Endometrial microvascular endothelial cells (primary cell): ENCODE data around the gene NPDC1. TPM values are rescaled to one million over a fixed set of nuclear protein-coding genes. Genes with fewer than 3 reads are reported as not detected.
"Not testable (repeated sequence)": the region's sequence is repeated elsewhere in the genome, so short reads cannot be mapped to it uniquely, and the experiment has no call there.

Experiments
- in situ Hi-C: cut with HindIII; loops from 2 replicates; pipeline ENCODE4 v1.10.0; 2017; ENCODE audit warnings: low sequenced_read_pairs, low pct_unique_long_range_greater_than_20kb; ENCODE audit errors: inconsistent ontology term
- total RNA-seq: library from RNA; depleted of rRNA; stranded (reverse); fragments of >200 nt; gene quantifications from one replicate; pipeline ENCODE4 v1.2.3, GENCODE V29; 2015; ENCODE audit errors: inconsistent ontology term

Gene NPDC1
- total RNA-seq, 1 donor from 2014 or later = 65.7 TPM

DNA sequence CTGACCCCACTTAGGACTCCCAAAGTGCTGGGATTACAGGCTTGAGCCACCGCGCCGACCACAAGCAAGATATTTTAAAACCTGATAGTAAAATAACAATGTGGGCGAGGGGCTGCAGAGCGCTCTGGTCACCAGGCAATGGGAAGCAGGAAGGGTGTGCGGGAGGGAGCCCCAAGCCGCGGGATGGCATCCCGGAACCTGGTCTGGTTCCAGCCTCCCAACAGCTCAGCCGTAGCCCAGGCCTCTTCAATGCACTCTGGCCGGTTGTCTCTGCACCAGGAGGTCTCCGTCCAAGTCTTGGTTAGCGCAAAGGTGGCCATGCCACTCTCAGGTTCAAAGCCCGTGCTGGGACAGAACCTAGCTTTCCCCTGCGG, 30.6 kb upstream of the NPDC1 start:
- in situ Hi-C loops = no loop called here

DNA sequence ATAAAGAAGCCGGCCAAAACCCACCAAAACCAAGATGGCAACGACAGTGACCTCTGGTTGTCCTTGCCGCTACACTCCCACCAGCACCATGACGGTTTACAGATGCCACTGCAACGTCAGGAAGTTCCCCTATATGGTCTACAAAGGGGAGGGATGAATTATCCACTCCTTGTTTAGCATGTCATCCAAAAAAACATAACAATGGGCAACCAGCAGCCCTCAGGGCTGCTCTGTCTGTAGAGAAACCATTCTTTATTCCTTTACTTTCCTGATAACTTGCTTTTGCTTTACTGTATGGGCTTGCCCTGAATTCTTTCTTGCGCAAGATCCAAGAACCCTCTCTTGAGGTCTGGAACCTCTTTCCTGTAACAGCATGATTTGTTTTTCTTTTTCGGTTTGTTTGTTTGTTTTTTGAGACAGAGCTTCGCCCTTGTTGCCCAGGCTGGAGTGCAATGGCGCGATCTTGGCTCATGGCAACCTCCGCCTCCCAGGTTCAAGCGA, 29.3 kb upstream of the NPDC1 start:
- in situ Hi-C loops = no loop called here

DNA sequence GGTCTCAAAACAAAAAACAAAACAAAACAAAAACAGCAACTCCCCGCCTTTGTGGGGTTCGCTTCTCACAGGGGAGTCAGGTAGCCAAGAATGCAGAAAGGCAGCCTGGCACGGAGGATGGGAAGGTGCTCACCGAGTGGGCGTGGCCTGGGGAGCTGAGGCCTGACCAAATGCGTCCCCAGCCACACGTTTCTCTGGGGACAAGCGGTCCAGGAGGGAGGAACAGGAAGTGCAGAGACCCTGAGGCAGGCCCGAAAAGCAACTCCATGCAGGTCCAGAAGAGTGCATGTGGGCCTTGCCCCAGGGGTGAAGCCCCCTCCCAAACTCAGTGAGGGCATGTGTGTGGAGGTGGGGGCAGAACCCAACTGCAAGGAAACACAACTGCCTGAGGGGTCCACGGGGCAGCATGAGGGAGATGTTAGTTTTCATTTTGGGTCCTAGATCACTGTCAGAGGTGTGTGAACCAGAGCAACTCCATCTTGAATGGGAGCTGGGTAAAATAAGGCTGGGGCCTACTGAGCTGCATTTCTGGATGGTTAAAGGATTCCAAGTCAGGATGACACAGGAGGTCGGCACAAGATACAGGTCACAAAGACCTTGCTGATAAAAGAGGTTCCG, 28.8 kb upstream of the NPDC1 start:
- in situ Hi-C loops = no loop called here

DNA sequence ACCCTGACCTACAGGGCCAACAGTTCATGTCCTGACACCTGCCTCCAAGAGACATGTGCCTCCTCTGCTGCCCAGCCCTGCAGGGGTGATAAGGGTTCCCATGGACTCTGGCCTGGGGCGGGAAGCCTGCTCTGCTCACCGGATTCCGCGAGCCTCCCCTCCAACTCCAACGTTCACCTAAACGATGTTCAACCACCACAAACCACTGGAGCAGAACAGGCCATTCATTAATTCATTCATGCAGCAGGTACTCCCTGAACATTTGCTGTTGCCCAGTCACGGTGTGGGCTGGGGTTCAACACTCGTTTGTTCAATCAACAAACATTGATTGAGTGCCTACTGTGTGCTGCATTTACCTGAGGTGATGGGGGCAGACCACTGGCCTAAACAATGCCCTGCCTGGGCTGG, 28.0 kb upstream of the NPDC1 start:
- in situ Hi-C loops = no loop called here

DNA sequence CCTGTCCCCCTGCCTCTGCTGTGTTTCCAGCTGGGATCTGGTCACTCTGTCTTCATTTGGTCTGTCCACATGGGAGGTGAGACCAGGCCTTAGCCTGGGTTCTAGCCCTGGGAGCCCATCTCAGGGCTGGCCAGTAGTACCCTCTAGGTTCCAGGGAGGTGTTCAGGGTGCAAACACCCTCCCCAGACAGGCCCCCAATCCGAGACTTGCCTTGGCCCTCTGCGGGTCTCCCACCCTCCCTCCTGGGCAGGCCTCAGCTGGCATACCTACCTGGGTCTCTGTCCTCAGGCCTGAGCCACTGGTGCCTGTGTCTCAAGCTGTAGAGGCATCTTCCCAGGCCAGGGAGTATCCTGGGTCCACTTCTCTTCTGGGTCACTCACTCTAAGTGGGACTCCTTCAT, 25.3 kb upstream of the NPDC1 start:
- in situ Hi-C loops = no loop called here

DNA sequence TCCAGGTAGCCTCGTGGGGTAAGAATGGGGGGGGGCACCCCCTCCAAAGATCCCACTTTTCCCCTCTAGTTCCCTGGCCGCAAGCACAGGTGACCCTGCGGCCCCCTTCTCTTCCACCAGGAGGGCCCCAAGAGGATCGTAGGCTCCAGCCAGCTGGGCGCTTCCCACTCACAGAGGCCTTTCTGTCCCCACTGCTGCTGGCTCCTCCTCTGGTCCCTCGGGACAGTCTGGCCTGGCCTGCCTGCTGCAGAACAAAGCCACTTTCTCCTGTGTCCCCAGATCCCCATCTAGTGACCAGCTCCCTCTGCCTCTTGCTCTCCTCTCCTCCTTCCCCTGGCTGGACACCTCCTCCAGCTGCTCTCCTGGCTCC, 24.9 kb upstream of the NPDC1 start:
- in situ Hi-C loops = no loop called here

DNA sequence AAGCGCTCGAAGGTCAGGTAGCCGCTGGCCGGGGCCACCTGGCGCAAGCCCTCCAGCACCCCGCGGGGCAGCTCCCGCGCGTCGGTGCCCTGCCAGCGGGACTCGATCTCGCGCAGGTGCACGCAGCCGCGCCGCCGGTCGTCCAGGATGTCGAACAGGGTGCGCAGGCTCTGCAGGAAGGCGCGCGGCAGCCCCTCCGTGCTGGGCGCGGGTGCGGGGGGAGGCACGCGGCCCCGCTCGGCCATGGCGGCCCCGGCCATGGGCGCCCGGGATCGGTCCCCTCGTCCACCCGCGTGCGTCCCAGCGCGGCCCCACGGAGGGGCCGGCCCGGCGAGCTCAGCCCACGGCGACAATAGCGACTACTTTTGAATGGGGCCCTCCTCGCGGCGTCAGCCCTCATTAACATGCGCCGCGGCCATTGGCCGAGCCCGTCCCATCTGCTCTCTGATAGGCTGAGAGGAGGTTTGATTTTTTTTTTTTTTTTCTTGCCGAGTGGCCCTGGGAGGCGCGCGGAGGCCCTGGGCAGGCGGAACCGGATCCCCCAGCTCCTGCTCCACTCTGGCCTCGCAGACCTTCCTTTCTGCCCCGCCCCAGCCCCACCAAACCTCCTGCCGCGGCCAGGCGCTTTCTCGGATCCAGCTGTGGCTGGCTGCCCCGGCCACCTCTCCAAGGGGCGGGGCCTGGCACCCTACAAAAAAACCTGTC, 24.4 kb upstream of the NPDC1 start, which contains the start of gene SAPCD2:
TSS of gene SAPCD2 (minus strand) at position 357 of the 705 bp plus-strand sequence. CDS start at position 260, 97 bp downstream.
- in situ Hi-C loops = no loop called here

DNA sequence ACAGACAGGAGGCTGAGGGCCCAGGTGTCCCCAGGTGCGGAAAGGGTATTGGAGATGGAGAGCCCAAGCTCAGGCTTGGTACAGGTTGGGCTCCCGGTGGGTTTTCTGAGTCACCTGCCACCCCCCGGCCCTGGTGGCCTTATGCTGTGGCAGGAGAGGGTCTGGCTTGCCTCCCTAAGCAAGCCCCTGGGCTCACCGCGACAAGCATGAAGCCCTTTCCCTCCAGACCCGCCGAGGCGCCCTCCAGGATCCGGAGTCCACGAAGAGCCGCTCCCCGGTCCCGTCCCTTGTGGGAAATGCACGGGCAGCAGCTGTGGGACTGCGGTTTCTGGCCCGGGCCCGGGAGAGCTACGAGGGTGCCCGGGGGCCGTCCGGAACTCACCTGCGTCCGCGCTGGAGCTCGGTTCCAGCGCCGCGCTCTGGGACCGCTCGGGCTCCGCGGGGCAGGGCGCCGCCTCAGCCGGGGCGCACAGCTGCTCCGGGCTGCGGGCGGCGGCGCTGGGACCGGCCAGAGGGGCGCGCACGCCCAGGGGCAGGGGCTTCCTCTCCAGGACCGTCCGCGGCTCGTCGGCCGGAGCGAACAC, 23.6 kb upstream of the NPDC1 start:
- in situ Hi-C loops = no loop called here

DNA sequence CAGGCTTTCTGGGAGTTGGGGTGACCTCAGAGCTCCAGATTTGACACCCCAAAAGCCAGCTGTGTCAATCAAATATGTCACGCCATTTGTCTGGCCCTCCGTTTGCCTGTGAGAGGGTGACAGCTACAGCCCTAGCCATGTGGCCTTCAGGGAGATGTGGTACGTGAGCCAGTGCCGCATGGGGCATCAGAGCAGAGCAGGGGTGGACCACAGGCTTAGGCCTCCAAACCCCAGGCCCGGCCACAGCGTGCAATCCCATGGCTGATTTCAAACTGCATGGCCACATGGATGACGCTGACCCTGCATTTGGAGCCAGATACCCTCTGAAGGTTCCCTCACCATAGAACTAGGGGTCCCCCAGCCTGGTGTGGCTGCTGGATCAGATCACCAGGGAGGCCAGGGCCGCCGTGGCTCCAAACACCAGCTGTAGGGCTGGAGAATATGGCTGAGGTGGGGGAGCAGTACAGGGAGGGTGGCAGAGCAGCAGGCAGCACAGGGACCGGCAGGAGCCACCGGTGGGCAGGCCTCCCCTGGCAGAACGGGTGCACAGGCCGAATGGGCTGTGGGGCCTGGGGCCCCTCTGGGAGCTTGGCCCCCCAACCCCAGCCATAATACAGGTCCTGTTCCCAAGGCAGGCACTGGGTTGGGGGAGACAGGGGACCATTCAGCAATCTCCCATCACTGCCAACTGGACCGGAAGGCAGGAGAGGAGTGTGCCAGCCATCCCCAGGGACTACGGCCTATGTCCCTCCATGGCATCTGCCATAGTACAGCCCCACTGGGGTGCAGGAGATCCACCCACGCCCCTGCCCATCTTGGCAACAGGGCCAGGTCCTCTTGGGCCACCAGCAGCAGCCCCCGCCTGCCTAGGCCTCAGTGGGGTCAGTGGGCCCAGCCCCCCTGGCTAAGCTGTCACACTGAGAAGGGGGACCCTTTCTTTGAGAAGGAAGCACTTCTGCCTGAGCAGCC, 22.8 kb upstream of the NPDC1 start:
- in situ Hi-C loops = no loop called here

DNA sequence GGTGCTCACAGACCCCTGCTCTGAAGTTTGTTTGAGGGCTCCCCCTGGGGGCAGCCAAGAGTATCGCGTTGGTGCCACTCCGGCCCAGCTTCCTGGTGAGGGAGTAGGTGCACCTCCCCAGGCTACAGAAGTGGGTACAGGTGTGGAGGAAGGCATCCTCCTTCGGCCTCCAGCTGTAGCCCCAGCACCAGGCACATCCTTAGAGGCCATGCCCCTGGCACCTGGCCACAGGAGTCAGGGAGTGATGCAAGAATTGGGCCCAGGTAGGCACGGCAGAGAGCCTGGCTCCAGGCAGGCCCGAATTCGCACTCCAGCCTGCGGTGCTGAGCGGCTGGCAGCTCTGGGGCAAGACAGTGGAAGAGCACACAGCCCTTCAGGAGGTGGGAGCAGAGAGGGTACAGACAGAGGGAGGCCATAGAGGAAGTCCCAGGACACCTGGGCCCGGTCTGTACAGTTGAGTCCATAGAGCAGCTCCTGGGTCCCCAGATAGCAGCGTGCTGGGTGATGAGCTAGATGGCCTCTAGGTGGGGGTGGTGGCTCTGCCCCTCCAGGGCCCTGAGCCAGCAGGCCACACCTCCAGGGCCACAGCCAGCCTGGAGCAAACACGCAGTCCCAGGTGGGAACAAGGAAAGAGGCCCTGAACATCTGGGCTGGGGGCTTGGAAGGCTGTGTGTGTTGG, 22.0 kb upstream of the NPDC1 start:
- in situ Hi-C loops = no loop called here

DNA sequence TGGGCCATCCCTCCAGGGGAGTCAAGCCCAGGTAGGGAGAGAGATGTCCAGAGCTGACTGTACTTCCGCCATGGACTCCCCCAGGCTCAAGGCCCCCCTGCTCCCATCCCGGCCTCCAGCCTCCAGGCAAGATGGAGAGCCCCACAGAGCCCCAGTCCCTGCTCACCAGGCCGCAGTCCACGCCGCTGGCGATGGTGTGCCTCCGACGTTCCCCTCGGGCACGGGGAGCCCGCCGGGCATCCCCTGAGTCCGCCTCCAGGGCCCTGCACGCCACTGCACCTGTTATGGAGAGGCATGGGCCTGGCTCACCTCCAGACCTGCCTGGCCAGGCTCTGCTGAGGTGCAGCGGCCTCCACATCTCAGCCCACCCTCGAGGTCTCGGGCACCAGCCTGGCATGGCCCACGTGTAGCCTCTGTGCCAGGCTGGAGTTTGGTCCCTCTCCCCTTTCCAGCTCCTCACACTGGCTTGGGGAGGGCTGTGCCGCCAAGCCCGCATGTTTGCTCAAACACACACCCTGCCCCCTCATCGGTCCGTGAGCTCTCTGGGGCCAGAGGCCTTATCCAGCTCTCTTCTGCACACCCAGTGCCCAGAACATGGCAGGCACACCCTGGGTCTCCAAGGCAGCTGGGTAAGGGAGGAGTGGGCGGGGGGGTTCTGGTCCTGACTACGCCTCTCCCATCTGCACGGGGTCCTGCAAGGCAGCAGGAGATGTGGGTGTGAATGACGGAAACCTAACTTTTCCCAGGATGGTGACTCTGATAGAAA, 20.3 kb upstream of the NPDC1 start:
- in situ Hi-C loops = no loop called here

DNA sequence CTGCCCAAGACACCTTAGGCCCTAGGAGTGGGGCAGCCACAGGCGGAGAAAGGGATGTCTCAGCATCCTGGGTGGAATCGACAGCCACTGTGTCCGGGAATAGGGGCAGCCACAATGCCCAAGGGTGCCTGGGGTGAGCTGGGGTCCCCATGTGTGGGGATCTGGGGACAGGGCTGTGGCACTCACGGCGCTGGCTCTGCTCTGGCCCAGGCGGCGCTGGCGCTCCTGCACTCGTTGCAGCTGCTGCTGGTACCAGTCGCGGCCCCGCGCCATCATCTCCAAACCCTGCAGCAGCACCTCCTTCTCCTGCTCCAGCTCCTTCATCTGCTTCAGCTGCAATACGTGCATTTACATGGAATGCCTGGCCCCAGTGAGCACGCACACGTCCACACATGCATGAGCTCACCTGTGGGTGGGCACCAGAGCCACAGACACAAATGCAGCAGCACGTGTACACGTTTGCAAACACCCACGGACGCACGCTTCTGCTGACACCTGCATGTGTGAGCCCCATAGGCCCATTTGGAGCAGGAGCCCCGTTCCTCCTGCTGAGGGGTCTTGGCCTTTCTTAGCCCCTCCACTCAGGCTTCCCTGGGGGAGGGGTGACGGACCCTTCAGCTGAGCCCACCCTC, 19.5 kb upstream of the NPDC1 start:
- in situ Hi-C loops = no loop called here

DNA sequence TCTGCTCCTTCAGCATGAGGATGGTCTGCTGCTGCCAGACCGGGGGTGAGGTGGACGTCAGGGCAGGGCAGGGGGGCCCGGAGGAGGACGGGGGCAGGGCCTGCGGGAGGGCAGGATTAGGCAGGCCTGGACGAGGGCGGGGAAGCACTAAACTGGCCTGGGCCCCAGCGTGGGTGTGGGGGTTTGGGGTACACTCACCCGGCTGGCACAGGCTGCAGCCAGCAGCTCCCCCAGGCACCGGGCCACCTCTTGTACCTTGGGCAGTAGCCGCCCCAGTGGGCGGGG, 18.8 kb upstream of the NPDC1 start:
- in situ Hi-C loops = no loop called here

DNA sequence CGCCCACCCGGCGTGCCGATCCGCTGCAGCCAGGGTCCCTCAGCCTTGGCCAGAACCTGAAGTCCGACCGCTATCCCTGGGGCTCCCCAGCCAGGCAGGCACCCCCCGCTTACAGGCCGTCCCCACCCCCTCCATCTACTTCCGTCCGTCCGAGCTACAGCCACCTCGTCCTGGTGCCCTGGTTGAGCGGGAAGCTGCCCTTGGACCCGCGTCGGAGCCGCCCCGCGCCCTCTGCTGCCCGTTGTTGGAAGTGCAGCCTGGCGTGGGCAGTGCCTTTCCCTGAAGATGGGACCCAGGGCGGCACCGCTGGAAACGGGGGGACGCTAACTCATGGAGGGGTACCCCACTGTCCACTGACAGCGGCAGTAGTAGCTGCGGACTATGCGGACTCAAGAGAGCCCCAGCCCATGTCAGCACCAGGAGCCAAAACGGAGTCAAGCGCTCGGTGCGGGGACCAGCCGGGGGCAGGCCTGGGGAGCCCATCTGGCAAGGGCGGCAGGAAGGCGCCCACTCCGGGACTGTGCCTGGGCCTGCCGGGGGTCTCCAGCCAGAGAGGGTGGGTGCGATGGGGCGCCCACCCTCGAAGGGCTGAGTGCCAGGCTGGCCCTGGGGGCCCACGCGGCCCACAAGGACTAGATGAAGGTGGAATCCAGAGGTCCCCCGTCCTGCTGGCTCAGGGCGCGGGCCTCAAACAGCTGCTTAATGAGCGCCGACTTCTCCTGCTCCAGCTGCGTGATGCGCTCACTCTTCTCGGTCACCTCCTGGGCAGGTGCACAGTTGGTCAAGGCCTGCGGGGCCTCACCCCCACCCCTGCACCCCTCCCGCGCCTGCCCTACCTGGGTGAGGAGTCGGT, 18.3 kb upstream of the NPDC1 start:
- in situ Hi-C loops = no loop called here

DNA sequence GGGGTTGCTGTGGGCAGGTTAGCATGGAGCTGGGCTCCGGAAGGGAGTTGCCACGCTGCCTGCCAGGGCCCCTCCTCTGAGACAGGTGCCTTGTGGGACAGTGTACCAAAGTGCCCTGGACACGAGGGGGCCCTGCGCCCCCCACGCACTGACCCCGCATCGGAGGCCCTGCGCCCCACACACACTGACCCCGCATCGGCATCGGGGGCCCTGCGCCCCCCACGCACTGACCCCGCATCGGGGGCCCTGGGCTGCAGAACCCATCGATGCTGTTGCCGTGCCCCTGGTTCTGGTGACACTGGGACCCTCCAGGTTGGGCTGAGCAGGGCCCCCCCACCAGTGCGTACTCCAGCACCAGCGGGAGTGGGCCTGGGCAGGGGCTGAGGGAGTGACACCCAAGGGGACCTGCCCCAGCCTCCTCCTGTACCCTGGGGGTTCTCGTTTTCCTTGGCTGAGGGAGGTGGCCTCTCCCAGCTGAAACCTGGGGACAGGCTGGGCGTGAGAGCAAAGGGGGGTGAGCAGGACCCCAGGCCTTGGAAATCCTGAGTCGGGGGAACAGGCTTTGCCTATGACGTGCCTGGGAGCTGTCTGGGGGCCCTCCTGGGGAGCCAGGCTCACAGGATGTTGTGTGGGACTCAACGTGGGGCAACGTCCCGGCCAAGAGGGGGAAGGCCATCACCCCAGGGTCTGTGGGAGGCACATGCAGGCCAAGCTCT, 17.5 kb upstream of the NPDC1 start:
- in situ Hi-C loops = no loop called here

DNA sequence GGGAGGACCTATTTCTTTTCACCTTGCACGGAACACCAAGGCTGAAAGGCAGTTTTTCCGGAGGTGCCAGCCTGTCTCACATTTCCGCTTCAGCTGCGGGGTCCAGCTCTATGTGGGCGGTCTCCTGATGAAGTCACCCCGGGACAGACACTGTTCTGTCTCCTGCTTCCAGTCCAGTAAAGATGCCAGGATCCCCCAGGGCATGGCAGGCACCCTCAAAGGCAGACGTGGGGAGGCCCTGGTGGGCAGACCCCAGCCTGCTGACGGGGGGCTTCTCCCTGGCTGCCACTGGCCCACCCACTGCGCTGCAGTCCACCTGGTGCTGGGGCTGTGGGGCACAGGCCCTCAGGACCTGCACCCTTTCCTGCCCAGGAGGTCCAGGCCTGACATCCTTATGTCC, 16.8 kb upstream of the NPDC1 start:
- in situ Hi-C loops = not testable (repeated sequence)
